Nephron progenitor cell (in vitro differentiated cells): Measurements from ENCODE around the gene PGBD5.

Experiments used
- DNase-seq: peaks from one replicate; pipeline ENCODE4 v3.0.0; 2021
- H3K27ac Mint-ChIP-seq: 2 replicates; pipeline ENCODE4 v1.8.0; 2021; ENCODE audit warnings: mild to moderate bottlenecking, moderate library complexity, mixed read lengths
- H3K27me3 Mint-ChIP-seq: 2 replicates; pipeline ENCODE4 v1.8.0; 2021; ENCODE audit warnings: mild to moderate bottlenecking, low read depth, mixed read lengths; ENCODE audit not compliant: poor library complexity
- H3K36me3 Mint-ChIP-seq: 2 replicates; pipeline ENCODE4 v1.8.0; 2021; ENCODE audit warnings: low read depth, mixed read lengths
- H3K4me1 Mint-ChIP-seq: 2 replicates; pipeline ENCODE4 v1.8.0; 2021; ENCODE audit warnings: mixed read lengths
- H3K4me3 Mint-ChIP-seq: 2 replicates; pipeline ENCODE4 v1.8.0; 2021; ENCODE audit warnings: mild to moderate bottlenecking, moderate library complexity, mixed read lengths
- H3K9me3 Mint-ChIP-seq: 2 replicates; pipeline ENCODE4 v1.8.0; 2021; ENCODE audit warnings: mild to moderate bottlenecking, moderate library complexity, mixed read lengths
- CTCF ChIP-seq: fragments of 200-600 bp; sonication (generic); IDR thresholded peaks from 2 replicates; pipeline ENCODE4 v1.5.0; 2021; ENCODE audit warnings: antibody characterized with exemption

The PGBD5 gene

GRCh38 chr1:230375780-230376179 lies 50.4 kb downstream of the PGBD5 start:
- no peak for DNase-seq
- TF ChIP-seq CTCF, result no peak
- peaks cover 12% of the 10 kb centered on the region for H3K9me3 Mint-ChIP-seq
- H3K27ac Mint-ChIP-seq, result no peak overlapping the region
- H3K4me1 Mint-ChIP-seq, result no peaks in the 10 kb centered on the region
- peaks cover 12% of the 10 kb centered on the region for H3K27me3 Mint-ChIP-seq
- peaks cover 10% of the 10 kb centered on the region for H3K36me3 Mint-ChIP-seq
- no peak overlapping the region for H3K4me3 Mint-ChIP-seq

GRCh38 chr1:230375147-230375546 lies 51.0 kb downstream of the PGBD5 start:
- no peak for TF ChIP-seq CTCF
- no peak for DNase-seq
- Mint-ChIP-seq H3K9me3 (peaks cover 12% of the 10 kb centered on the region), H3K27me3 (peaks cover 12% of the 10 kb centered on the region), H3K27ac (no peak overlapping the region), H3K36me3 (peaks cover 10% of the 10 kb centered on the region), H3K4me3 (no peak overlapping the region), H3K4me1 (no peaks in the 10 kb centered on the region)

GRCh38 chr1:230371923-230372703 lies 54.0 kb downstream of the PGBD5 start:
- H3K27ac Mint-ChIP-seq, result no peak overlapping the region
- no peak for DNase-seq
- no peaks in the 10 kb centered on the region for H3K36me3 Mint-ChIP-seq
- H3K9me3 Mint-ChIP-seq, result no peaks in the 10 kb centered on the region
- H3K4me3 Mint-ChIP-seq, result no peak overlapping the region
- peaks cover 14% of the 10 kb centered on the region for H3K27me3 Mint-ChIP-seq
- H3K4me1 Mint-ChIP-seq, result no peaks in the 10 kb centered on the region
- no peak for TF ChIP-seq CTCF

GRCh38 chr1:230370109-230370508 lies 56.0 kb downstream of the PGBD5 start:
- Mint-ChIP-seq H3K27ac (no peak overlapping the region), H3K4me3 (no peak overlapping the region), H3K27me3 (peaks cover 10% of the 10 kb centered on the region), H3K9me3 (no peaks in the 10 kb centered on the region), H3K4me1 (peaks cover 11% of the 10 kb centered on the region), H3K36me3 (no peaks in the 10 kb centered on the region)
- no peak for DNase-seq
- no peak for TF ChIP-seq CTCF

- no peak for DNase-seq
- no peaks in the 10 kb centered on the region for H3K36me3 Mint-ChIP-seq
- peaks cover 10% of the 10 kb centered on the region for H3K27me3 Mint-ChIP-seq
- H3K27ac Mint-ChIP-seq, result no peak overlapping the region
- no peak for TF ChIP-seq CTCF
- H3K9me3 Mint-ChIP-seq, result no peaks in the 10 kb centered on the region
- no peak overlapping the region for H3K4me3 Mint-ChIP-seq
- peaks cover 11% of the 10 kb centered on the region for H3K4me1 Mint-ChIP-seq
Observed at GRCh38 chr1:230368871-230369270, 57.3 kb downstream of the PGBD5 start.

- peaks cover 6% of the 10 kb centered on the region for H3K27me3 Mint-ChIP-seq
- H3K9me3 Mint-ChIP-seq, result no peaks in the 10 kb centered on the region
- no peak for DNase-seq
- no peaks in the 10 kb centered on the region for H3K36me3 Mint-ChIP-seq
- H3K4me3 Mint-ChIP-seq, result no peak overlapping the region
- peaks cover 11% of the 10 kb centered on the region for H3K4me1 Mint-ChIP-seq
- H3K27ac Mint-ChIP-seq, result no peak overlapping the region
- no peak for TF ChIP-seq CTCF
Observed at GRCh38 chr1:230368363-230368762, 57.8 kb downstream of the PGBD5 start.
